ENCODE measurements around the gene KLB. TPM values are rescaled to one million over a fixed set of nuclear protein-coding genes. Genes with fewer than 3 reads are reported as not detected.

The KLB gene
- total and polyA plus RNA-seq, 2 of the 4 experiments (the other 2 are of a cell fraction) = not detected

DNA sequence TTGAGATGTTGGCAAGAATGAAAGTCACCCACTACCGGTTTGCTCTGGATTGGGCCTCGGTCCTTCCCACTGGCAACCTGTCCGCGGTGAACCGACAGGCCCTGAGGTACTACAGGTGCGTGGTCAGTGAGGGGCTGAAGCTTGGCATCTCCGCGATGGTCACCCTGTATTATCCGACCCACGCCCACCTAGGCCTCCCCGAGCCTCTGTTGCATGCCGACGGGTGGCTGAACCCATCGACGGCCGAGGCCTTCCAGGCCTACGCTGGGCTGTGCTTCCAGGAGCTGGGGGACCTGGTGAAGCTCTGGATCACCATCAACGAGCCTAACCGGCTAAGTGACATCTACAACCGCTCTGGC is 39.7 kb downstream of the KLB start:
- peak overlapping the region; percentile 82 for H2AFZ ChIP-seq (replicated peaks; ENCODE audit: low read length, poor library complexity)
- intact Hi-C loops (cut with micrococcal nuclease) = loop anchor here (10.0 kb wide), 1 partner anchor 692 kb away; no protein-coding TSS in a partner anchor

More for the DNA sequence above, 39.7 kb downstream of the KLB start:
- H3K4me3 ChIP-seq (ENCODE audit: insufficient read depth, low read depth, low read length) = no peak overlapping the region
- no peak overlapping the region for H2BK15ac ChIP-seq (ENCODE audit: low read depth, low read length)
- dilution Hi-C loops (cut with HindIII; ENCODE audit: low sequenced_read_pairs, unreplicated experiment) (no loop called here), in situ Hi-C loops (cut with MboI; ENCODE audit: low sequenced_read_pairs) (no loop called here)
- 75% methylated on average over 15 of the region's 20 CpGs; no CpG with 5 or more reads in 1 of the 2 experiments for WGBS, 2 experiments (ENCODE audit: extremely low coverage in 2 of 2, insufficient read length in 1 of 2)
- BruUV-seq (replicated peaks) = no TSS peak
- H3K9me1 ChIP-seq (ENCODE audit: insufficient read depth, low read length) = no peaks in the 10 kb centered on the region
- H3K14ac ChIP-seq (replicated peaks; ENCODE audit: low read depth, low read length) = no peak overlapping the region
- no peak for TF ChIP-seq RAD21 (IDR thresholded peaks at IDR 0.05; ENCODE audit: low read length)
- TF ChIP-seq SMC3 (IDR thresholded peaks at IDR 0.05; ENCODE audit: low read depth, low read length) = no peak
- TF ChIP-seq, protein P1, sequence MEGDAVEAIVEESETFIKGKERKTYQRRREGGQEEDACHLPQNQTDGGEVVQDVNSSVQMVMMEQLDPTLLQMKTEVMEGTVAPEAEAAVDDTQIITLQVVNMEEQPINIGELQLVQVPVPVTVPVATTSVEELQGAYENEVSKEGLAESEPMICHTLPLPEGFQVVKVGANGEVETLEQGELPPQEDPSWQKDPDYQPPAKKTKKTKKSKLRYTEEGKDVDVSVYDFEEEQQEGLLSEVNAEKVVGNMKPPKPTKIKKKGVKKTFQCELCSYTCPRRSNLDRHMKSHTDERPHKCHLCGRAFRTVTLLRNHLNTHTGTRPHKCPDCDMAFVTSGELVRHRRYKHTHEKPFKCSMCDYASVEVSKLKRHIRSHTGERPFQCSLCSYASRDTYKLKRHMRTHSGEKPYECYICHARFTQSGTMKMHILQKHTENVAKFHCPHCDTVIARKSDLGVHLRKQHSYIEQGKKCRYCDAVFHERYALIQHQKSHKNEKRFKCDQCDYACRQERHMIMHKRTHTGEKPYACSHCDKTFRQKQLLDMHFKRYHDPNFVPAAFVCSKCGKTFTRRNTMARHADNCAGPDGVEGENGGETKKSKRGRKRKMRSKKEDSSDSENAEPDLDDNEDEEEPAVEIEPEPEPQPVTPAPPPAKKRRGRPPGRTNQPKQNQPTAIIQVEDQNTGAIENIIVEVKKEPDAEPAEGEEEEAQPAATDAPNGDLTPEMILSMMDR (conservative IDR thresholded peaks at IDR 0.05; ENCODE audit: low read depth, low read length) = no peak
- TF ChIP-seq CEBPB (IDR thresholded peaks at IDR 0.05; ENCODE audit: low read depth, low read length) = no peak
- no peak for TF ChIP-seq NFE2L2 (IDR thresholded peaks at IDR 0.05; ENCODE audit: low read depth, low read length)
- TF ChIP-seq MAFK (IDR thresholded peaks at IDR 0.05; ENCODE audit: low read depth, low read length) = no peak
- no peak for TF ChIP-seq MAZ (IDR thresholded peaks at IDR 0.05; ENCODE audit: borderline replicate concordance, low read depth, low read length)
- TF ChIP-seq BHLHE40 (IDR thresholded peaks at IDR 0.05; ENCODE audit: low read depth, low read length) = no peak
- TF ChIP-seq RFX5 (IDR thresholded peaks at IDR 0.05; ENCODE audit: low read depth, low read length) = no peak
- no peak for TF ChIP-seq FOS (IDR thresholded peaks at IDR 0.05; ENCODE audit: low read depth, low read length)
- no peak for TF ChIP-seq CHD1 (IDR thresholded peaks at IDR 0.05; ENCODE audit: low read depth, low read length)
- TF ChIP-seq POLR2A (IDR thresholded peaks at IDR 0.05; ENCODE audit: low read depth, low read length) = no peak
- TF ChIP-seq RCOR1 (IDR thresholded peaks at IDR 0.05; ENCODE audit: insufficient replicate concordance, low read length) = no peak
- POLR2A ChIA-PET (ENCODE audit: unreplicated experiment) = no interaction called here
- DNase-seq = no peak
- no peak overlapping the region for H3K4ac ChIP-seq (ENCODE audit: low read depth, low read length)
- no peak overlapping the region for H4K91ac ChIP-seq (ENCODE audit: insufficient read depth, low read depth, low read length)
- H3K56ac ChIP-seq (ENCODE audit: extremely low read depth, insufficient read depth, low read length) = no peak overlapping the region
- H3K4me2 ChIP-seq (ENCODE audit: low read depth, low read length) = no peak overlapping the region
- no peak overlapping the region for H3K23ac ChIP-seq (ENCODE audit: low read depth, low read length)
- ATAC-seq (ENCODE audit: low read depth) = no peak; the same call in 1 of the 2 replicates
- H4K20me1 ChIP-seq (ENCODE audit: insufficient read depth, low read length) = peaks cover 9% of the 10 kb centered on the region; the same call in 1 of the 2 replicates
- H4K8ac ChIP-seq (ENCODE audit: low read depth in 2 of 2, low read length in 2 of 2) = no peak overlapping the region
- peaks cover 4% of the 10 kb centered on the region; the same call in 1 of the 2 replicates for H3K4me1 ChIP-seq (ENCODE audit: control insufficient read depth, insufficient read depth, low read length)
- H3K27me3 ChIP-seq (ENCODE audit: control insufficient read depth, insufficient read depth, low read length) = no peaks in the 10 kb centered on the region; the same call in 1 of the 2 replicates
- CTCF ChIA-PET = no interaction called here
- H3K9ac ChIP-seq (ENCODE audit: low read depth, low read length) = no peak overlapping the region
- H2BK120ac ChIP-seq (ENCODE audit: low read depth, low read length) = no peak overlapping the region
- H3K79me1 ChIP-seq (ENCODE audit: low read depth in 1 of 2, low read length in 2 of 2) = peaks cover 0 to 3% of the 10 kb centered on the region in 2 experiments; a peak in 1 of 4 replicates
- H2BK20ac ChIP-seq (ENCODE audit: low read depth, low read length) = no peak overlapping the region
- no peak overlapping the region for H2AK9ac ChIP-seq (replicated peaks; ENCODE audit: low read depth, low read length, poor library complexity)
- H3K9me3 ChIP-seq (ENCODE audit: control insufficient read depth, insufficient read depth, low read length) = no peaks in the 10 kb centered on the region
- no peak overlapping the region for H4K5ac ChIP-seq (ENCODE audit: low read depth, low read length)
- H3K18ac ChIP-seq (ENCODE audit: low read depth, low read length) = no peak overlapping the region
- H3K27ac ChIP-seq (ENCODE audit: insufficient read depth, low read length) = no peak overlapping the region
- H2BK5ac ChIP-seq (ENCODE audit: low read depth, low read length, poor library complexity, severe bottlenecking) = no peak overlapping the region
- no peak overlapping the region for H2AK5ac ChIP-seq (ENCODE audit: low read depth, low read length)
- peaks cover 9% of the 10 kb centered on the region for H3K36me3 ChIP-seq (ENCODE audit: control insufficient read depth, insufficient read depth, low read length)
